ENCODE measurements around the gene MLH3. TPM values are rescaled to one million over a fixed set of nuclear protein-coding genes. Genes with fewer than 3 reads are reported as not detected.

Gene MLH3
- polyA plus RNA-seq, 1 experiment: 5.7 TPM

GRCh38 chr14:74973905-74974363 lies 77.3 kb downstream of the MLH3 start:
- POLR2A ChIA-PET: no interaction called here
- Histone ChIP-seq H3K27me3 (ENCODE audit: control insufficient read depth, insufficient read depth, low read length) (no peaks in the 10 kb centered on the region), H3K36me3 (ENCODE audit: control insufficient read depth, insufficient read depth, low read length) (no peaks in the 10 kb centered on the region), H3K4me3 (ENCODE audit: low read depth, low read length) (no peak overlapping the region)
- TF ChIP-seq CTCF (IDR thresholded peaks at IDR 0.05; ENCODE audit: insufficient read depth, low read depth, low read length): no peak
- no peak for DNase-seq (ENCODE audit: low read depth)
- CTCF ChIA-PET: interaction anchor here (1.0 to 1.8 kb wide), 2 partner anchors 110 to 115 kb away, joined by 3 to 4 read pairs; no protein-coding TSS in a partner anchor

GRCh38 chr14:74973003-74973653 lies 78.1 kb downstream of the MLH3 start:
- no peak for DNase-seq (ENCODE audit: low read depth)
- ChIA-PET POLR2A (no interaction called here), CTCF (interaction anchor here (1.8 kb wide), 1 partner anchor 115 kb away, joined by 4 read pairs; no protein-coding TSS in a partner anchor)

GRCh38 chr14:74968811-74969210 lies 82.5 kb downstream of the MLH3 start:
- H3K4me3 ChIP-seq (ENCODE audit: low read depth, low read length): no peak overlapping the region
- TF ChIP-seq CTCF (IDR thresholded peaks at IDR 0.05; ENCODE audit: insufficient read depth, low read depth, low read length): no peak
- DNase-seq (ENCODE audit: low read depth): no peak
- ChIA-PET POLR2A (no interaction called here), CTCF (interaction anchor here (0.7 to 1.2 kb wide), 4 partner anchors 8 to 26 kb away, joined by 3 to 5 read pairs (median 4); no protein-coding TSS in a partner anchor)
- H3K27me3 ChIP-seq (ENCODE audit: control insufficient read depth, insufficient read depth, low read length): no peaks in the 10 kb centered on the region
- no peaks in the 10 kb centered on the region for H3K36me3 ChIP-seq (ENCODE audit: control insufficient read depth, insufficient read depth, low read length)

More at GRCh38 chr14:74973003-74973653, 78.1 kb downstream of the MLH3 start:
- no peaks in the 10 kb centered on the region for H3K27me3 ChIP-seq (ENCODE audit: control insufficient read depth, insufficient read depth, low read length)
- no peak for TF ChIP-seq CTCF (IDR thresholded peaks at IDR 0.05; ENCODE audit: insufficient read depth, low read depth, low read length)
- H3K36me3 ChIP-seq (ENCODE audit: control insufficient read depth, insufficient read depth, low read length): no peaks in the 10 kb centered on the region
- no peak overlapping the region for H3K4me3 ChIP-seq (ENCODE audit: low read depth, low read length)

GRCh38 chr14:74965486-74966153 lies 85.6 kb downstream of the MLH3 start:
- CTCF ChIA-PET: interaction anchor here (1.0 to 3.0 kb wide), 4 partner anchors 10 to 105 kb away, joined by 3 to 14 read pairs (median 5); partner anchors contain the start of gene PGF
- Histone ChIP-seq H3K36me3 (ENCODE audit: control insufficient read depth, insufficient read depth, low read length) (no peaks in the 10 kb centered on the region), H3K4me3 (ENCODE audit: low read depth, low read length) (no peak overlapping the region), H3K27me3 (ENCODE audit: control insufficient read depth, insufficient read depth, low read length) (no peaks in the 10 kb centered on the region)
- POLR2A ChIA-PET: no interaction called here
- TF ChIP-seq CTCF (IDR thresholded peaks at IDR 0.05; ENCODE audit: insufficient read depth, low read depth, low read length): no peak
- DNase-seq (ENCODE audit: low read depth): no peak

- Histone ChIP-seq H3K36me3 (ENCODE audit: control insufficient read depth, insufficient read depth, low read length) (no peaks in the 10 kb centered on the region), H3K4me3 (ENCODE audit: low read depth, low read length) (no peak overlapping the region), H3K27me3 (ENCODE audit: control insufficient read depth, insufficient read depth, low read length) (no peaks in the 10 kb centered on the region)
- TF ChIP-seq CTCF (IDR thresholded peaks at IDR 0.05; ENCODE audit: insufficient read depth, low read depth, low read length): no peak
- no peak for DNase-seq (ENCODE audit: low read depth)
- ChIA-PET CTCF (interaction anchor here (0.5 to 3.0 kb wide), 5 partner anchors 10 to 104 kb away, joined by 3 to 14 read pairs (median 3); partner anchors contain the start of gene PGF), POLR2A (no interaction called here)
Measured at GRCh38 chr14:74964787-74965485, 86.3 kb downstream of the MLH3 start.

Measured in BJ (cell line).